HG03025 (cell line): ENCODE results near the gene CCSER2.
"Not testable (repeated sequence)": the region's sequence is repeated elsewhere in the genome, so short reads cannot be mapped to it uniquely, and the experiment has no call there.

Experiments used
- ATAC-seq: cut with Tn5 transposase; IDR thresholded peaks from one replicate; pipeline ENCODE4 v1.9.1; 2021; ENCODE audit warnings: mild to moderate bottlenecking, moderate library complexity; ENCODE audit not compliant: unreplicated experiment, low FRiP score

The CCSER2 gene

DNA sequence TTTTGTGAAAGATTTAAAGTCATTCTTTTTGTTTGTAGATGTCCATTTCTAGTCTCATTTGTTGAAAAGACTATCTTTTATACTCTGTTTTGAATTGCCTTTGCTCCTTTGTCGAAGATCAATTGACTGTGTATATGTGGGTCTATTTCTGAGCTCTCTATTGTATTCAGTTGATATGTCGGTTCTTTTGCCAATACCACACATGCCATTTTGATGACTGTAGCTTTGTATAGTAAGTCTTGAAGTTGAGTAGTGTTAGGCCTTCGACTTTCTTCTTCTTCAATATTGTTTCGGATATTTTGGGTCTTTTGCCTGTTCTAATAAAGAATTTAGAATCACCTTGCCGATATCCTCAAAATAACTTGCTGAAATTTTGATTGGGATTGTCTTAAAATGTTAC lies 104.5 kb downstream of the CCSER2 start:
- ATAC-seq = no peak

DNA sequence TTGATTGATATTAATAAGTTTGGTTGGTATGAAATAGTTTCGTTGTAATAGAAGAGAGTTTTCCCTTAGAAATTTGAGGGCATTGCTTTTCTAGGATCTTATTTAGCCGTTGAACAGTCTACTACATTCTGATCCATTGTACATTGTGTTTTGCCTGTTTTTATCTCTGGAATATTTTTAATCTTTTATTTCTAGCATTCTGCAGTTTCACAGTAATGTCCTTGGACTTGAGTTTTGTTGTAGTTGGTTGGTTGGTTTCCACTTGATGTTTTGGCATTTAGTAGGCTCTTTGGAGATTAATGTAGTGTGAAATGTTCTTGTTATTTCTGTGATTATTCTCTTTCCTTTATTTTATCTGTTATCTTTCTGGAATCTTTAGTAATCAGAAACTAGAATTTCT lies 112.4 kb downstream of the CCSER2 start:
- no peak for ATAC-seq

DNA sequence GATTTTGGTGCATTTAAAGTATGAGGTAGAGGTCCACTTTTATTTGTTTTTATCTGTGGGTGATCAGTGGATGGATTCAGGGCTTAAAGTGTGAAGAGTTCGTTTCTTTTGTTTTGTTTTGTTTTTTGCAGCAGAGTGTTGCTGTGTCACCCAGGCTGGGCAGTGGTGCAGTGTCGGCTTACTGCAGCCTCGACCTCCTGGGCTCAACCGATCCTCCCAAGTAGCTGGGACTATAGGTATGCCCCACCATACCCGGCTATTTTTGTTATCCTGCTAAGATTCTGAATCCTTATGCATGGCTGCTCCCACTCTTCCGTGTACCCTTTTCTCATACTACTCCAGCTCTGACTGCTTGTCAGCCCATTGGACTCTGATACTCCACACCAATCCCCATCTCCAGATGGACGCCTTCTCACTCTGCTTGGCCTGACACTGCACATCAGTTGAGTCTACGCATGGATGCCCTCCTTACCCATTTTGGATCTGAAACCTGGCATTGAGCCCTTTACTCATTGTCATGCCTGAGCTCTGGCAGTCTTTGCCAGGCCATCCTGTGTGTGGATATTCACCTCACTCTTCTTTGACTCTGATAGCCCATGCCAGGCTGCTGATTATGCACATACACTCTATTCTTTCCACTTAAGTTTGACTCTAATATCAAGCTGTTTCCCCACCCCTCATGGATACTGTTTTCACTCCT lies 119.5 kb downstream of the CCSER2 start:
- ATAC-seq = no peak

DNA sequence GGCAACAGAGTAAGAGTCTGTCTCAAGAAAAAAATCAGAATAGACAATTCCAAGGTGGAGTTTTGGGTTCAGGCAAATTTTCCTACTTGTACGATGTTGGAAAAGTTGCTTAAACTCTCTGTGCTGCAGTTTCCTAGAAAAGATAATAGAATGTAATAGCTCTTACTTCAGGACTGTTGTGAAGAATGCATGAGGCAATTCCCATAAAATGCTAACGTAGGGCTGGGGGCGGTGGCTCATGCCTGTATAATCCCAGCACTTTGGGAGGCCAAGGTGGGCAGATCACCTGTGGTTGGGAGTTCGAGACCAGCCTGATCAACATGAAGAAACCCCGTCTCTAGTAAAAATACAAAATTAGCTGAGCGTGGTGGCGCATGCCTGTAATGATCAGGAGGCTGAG lies 121.0 kb downstream of the CCSER2 start:
- not testable (repeated sequence) for ATAC-seq

DNA sequence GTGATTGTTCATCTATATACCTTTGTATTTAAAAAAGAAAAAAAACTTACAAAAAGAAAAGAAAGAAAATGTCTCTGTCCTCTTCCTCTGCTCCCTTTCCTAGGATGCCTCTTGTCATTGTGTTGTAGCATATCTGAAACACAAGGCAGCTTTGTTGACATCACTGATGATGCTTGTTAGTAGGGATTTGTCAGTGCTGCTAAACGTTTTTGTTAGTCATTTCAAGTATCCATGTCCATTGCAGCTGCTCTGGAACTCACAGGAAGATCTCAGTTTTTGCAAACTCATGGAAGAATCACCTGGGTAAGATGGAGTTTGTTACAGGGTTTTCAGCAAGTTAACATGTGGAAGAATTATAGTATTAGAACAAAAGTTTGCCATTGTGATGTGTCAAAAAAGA lies 123.6 kb downstream of the CCSER2 start:
- ATAC-seq = no peak

DNA sequence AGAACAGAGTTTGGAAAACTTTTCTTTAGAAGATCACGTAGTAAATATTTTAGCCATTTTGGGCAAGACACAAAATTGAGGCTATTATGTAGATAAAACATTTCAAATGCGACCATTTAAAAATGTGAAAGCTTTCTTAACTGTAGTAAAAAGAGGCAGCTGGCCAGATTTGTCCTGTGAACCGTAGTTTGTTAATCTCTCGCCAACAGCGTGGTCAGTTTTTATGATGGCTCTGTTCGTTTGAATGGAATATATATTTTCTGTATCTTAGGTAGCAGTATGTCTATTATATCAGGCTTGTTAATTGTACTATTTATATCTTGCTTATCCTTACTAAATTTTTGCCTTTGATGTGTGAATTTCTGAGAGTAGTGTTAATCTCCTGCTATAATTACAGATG lies 124.9 kb downstream of the CCSER2 start:
- no peak for ATAC-seq

DNA sequence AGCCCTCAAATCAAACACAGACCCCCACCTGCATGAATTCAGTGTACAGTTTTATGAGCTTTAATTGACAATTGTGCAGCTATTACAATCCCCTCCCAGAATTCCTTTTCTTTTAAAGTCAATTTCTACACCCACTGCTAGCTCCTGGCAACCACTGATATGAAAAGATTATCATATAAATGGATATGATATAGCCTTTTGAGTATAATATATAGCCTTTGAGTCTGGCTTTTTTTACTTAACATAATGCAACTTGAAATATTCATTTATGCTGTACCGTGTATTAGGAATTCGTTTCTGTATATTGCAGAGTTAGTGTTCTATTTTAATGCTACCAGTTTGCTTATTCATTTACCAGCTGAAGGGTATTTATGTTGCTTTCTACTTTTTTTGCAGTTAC lies 127.7 kb downstream of the CCSER2 start:
- no peak for ATAC-seq

DNA sequence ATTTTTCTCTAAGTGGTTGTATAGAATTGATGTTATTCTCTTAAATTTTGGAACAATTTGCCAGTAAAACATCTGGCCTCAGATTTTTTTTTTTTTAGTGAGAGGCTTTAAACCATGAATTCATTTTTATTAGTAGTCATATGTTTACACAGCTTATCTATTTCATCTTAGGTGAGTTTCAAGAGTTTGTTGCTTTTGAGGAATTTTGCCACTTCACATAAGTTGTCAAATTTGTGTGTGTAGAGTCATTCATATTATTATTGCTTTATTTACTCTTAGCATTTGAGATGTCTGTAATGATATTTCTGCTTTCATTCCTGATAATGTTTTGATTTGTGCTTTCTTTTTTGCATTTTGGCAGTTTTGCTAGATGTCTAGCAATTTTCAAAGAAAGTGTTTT lies 132.1 kb downstream of the CCSER2 start:
- ATAC-seq = no peak

DNA sequence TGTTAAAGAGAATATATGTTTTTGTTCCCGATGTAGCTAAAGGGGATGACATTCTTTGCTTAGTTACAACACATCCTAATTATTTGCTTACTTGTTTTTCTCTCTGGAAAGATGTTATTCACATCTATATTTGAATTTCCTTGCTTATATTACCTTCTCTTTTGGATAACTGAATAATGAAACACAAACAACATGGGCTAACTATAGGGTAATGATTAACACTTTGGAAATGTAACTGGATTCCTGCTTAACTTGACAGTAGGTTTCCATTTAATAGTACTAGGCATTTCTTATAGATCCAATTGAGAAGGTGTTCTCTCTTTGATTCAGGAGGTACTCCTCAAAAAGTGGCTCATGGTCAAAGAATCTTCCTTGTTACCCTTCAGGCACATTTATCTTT lies 141.1 kb downstream of the CCSER2 start:
- no peak for ATAC-seq

DNA sequence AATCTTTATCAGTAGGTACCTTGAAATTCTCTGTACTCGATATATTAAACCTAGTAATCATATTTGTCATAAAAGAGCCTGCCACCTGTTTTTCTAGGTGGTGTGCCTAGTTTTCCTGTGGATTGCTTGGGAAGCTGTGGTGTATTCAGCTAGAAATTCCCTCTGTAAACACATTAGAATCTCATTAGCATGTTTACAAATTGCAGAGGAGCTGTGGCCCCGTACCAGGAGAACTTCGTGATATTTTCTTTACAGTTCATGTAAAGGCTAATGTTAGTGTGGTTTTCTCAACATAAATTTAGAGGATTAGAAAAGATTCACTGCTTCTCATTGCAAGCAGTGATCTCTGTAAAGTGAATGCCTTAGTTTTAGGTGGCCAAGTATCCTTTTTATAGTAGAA lies 144.7 kb downstream of the CCSER2 start:
- ATAC-seq = no peak

DNA sequence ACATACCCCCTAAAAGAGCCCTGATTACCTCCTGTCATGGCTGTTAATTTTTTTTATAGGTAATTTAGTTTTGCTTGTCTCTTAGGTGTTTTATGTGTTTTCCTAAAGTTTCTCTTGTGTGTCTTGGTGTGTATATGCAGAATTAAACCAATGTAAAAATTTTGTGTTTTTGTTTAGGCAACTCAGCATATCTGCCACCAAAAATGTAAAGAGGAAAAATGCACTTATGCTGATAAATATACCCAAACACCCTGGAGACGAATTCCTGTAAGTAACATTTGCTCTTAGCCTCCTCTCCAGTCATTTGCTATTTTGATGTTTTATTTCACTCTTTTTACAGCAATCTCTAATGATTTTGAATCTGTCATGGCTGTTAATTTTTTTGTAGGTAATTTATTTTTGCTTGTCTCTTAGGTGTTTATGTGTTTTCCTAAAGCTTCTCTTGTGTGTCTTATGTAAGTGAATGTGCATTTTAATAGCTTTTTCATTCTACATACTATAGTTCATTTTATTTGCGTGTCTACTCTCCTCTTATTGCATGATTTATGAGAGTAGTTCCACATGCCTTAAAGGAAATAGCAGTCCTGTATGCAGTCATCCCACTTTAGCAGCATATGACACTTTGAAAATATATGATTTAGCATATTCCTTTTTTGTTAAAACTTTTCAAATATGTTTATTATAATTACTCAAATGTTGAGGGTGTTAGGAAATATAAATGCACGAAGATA lies 149.2 kb downstream of the CCSER2 start:
- ATAC-seq = no peak

DNA sequence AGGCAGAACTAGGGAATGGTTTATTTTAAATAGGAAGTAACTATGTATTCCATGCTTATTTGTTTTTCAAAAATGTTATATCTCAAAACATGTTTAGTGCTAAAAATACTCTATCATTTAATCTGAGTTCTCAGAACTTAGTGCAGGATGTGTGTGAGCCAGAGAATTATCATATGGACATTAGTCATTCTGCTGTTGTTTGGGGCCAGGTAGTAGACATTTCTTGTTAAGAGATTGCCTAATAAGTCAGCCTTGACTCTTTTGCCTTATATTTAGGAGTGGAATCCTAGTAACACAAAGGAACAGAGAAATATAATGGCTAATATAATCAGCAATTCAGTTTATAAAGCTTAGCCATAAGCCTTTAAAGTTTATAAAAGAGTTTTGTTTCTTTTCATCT lies 149.8 kb downstream of the CCSER2 start:
- ATAC-seq = no peak

DNA sequence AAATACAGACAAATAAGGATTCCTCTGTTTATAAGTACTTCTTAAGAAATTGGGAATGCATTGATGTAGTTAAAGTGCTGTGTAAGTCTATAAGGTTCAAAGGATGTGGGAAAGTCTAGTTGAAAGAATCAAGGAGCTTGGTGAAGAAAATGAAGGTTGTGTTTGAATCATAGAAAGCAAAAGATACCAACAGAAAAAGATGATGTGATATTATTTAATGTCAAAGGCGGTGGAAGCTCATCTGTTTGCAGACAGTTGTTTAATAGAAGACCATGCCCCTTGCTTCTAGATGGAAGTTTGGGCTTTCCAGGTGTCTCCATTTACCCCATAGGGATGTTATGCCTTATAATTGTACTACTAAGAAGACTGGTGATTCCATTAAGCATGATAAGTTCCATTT lies 150.3 kb downstream of the CCSER2 start:
- no peak for ATAC-seq

DNA sequence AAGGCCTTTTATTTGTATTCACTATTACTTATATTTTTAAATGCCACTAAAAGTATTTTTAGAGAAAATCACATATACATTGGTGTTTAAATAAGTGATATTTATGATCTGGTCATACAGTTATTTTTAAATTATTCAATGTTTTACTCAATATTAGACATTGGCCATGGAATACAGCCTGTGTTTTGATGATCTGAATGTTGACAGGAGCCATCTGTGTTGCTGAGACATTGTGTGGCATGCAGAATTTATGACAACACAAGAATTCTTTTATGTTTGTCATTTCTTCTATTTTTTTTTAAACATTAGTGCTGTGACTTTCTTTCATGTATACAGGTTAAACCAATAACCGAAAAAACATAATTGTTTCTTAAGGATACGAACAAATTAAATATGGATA lies 156.2 kb downstream of the CCSER2 start:
- ATAC-seq = no peak

DNA sequence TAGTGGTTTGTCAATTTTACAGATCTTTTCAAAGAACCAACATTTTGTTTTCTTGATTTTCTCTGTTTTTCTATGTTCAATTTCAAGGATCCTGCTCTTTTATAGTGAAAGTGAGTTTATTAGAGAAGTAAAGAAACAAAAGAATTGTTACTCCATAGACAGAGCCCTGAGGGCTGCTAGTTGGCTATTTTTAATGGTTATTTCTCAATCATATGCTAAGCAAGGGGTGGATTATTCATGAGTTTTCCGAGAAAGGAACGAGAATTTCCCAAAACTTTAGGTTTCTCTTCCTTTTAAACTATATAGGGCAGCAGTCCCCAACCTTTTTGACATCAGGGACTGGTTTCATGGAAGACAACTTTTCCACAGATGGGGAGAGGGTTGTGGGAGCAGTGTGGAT lies 165.0 kb downstream of the CCSER2 start:
- no peak for ATAC-seq

DNA sequence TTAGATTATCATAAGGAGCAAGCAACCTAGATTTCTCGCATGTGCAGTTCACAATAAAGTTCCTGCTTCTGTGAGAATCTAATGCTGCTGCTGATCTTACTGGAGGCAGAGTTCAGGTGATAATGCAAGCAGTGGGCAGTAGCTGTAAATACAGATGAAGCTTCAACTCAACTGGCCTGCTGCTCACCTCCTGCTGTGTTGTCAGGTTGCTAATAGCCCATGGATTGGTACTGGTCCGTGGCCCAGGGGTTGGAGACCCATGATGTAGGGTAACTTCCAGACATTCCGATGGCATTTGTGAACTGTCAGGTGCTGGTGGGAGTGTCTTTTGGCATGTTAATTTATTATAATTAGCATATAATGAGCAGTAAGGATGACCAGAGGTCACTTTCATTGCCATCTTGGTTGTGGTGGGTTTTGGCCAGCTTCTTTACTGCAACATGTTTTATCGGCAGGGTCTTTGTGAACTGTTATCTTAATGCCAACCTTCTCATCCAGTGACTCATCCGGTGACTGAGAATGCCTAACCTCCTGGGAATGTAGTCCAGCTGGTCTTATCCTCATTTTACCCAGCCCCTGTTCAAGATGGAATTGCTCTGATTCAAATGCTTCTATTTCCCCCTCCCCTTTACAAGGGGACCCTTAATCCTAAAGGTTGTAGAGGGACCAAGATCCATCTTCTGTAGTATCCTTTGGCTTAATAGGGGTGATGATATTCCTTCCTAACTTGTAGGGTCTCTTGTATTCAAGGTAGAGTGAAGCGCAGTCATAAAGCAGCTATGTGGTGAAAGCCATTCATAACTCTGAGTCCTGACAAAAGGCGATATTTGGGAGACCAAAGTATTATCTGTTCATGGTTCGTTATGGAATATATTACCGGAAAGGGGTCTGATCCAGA lies 165.8 kb downstream of the CCSER2 start:
- ATAC-seq = no peak

DNA sequence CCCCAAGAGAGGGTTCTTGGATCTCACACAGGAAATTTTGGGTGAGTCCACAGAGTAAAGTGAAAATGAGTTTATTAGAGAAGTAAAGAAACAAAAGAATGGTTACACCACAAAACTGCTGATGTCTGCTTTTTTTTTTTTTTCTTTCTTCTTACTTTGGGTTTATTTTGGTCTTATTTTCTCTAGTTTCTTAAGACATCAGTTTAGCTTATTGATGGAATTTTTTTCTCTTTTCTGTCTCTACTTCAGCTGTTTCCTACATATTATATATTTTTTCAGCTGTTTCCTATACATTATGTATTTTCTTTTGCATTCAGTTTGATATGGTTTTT lies 166.4 kb downstream of the CCSER2 start:
- no peak for ATAC-seq

DNA sequence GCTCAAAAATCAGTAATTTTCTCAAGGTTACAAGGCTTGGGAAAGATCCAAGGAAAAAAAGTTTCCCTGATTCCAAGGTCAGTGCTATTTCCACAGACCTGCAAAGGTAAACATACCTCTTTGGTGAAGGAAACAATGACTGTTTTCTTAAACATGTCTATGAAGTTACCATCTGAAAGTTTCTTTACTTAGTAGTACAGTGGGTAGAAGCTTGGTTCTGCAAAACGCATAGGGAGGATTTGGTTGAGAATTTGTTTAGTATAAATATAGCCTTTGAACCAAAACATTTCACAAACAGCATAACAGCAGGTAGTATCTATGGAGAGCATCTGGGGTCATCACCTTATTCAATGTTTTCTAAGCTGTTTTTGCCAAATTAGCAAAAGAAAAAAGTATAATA lies 169.6 kb downstream of the CCSER2 start:
- ATAC-seq = no peak

DNA sequence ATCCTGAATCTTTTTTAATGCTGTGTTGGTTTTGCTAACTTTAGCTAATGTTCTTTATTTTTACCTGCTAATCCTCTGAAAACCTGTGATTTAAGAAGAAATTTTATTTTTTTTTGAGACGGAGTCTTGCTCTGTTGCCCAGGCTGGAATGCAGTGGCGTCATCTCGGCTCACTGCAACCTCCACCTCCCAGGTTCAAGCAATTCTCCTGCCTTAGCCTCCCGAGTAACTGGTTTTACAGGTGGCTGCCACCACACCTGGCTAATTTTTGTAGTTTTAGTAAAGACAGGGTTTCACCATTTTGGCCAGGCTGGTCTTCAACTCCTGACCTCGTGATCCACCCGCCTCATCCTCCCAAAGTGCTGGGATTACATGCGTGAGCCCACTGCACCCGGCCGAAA lies 170.7 kb downstream of the CCSER2 start:
- not testable (repeated sequence) for ATAC-seq

DNA sequence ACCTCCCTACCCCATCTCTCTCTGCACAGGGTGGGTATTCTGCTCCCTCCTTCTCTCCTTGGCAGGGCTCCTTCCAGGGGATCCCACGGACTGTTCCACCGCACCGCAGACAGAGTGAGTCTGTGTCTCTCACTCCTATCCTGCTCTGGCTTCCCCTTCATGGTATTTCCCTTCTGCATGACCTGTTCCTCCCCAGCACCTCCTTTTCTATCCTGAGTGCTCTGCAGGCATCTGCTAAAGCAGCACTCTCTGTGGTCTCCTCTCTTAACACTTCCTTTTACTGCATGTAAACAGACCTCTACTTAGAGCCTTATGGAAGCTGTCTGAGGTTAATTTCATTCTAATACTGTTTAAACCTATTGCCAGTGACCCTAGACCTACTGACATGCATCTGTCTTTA lies 171.5 kb downstream of the CCSER2 start:
- ATAC-seq = no peak

DNA sequence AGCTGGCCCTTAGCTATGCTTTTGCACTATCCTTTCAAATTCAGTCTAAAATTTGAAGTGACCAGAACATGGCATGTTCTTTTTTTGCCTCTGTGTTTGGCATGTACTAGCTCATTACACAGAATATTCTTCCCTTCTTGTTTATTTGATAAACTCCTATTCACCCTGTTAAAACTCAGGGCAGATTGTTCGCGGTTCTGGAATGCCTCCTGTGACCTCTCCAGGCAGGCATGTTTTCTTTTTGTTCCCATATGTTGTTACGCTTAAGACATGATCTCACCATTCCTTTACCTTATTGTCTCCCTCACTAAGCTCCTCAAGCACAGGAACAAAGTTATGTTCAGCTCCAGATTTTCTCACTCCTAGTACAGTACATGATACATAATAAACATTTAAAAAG lies 181.7 kb downstream of the CCSER2 start:
- ATAC-seq = no peak

DNA sequence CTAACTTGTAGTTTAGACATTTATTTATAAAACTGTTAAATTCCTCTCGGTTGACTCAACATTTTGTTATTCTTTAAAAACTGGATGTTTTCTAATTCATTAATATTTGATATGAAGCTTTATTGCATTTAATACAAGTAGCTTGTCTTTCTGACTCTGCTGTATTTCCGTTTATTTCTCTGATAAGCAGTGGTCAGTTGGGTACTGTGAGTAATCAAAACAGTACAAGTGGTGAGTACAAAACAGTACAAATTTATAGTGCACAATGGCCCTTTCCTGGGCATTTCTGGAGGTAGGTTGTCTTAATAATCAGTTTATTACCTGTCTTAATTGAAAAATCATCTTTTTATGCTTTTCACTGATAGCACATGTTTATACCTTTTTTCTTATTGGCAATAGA lies 182.7 kb downstream of the CCSER2 start:
- no peak for ATAC-seq
